ENCODE results near the gene PPP1R14C. TPM values are rescaled to one million over a fixed set of nuclear protein-coding genes. Genes with fewer than 3 reads are reported as not detected.
"Not testable (repeated sequence)": the region's sequence is repeated elsewhere in the genome, so short reads cannot be mapped to it uniquely, and the experiment has no call there.

Gene PPP1R14C
- total RNA-seq, 1 experiment from 2014 or later = 12.1 TPM

- no peaks in the 10 kb centered on the region for H3K9me2 ChIP-seq (ENCODE audit: insufficient read depth)
- no peak for DNase-seq
- no peak overlapping the region for H3K27ac ChIP-seq
- H3K4me1 ChIP-seq (replicated peaks; ENCODE audit: insufficient read depth) = peaks cover 10% of the 10 kb centered on the region
- no peak overlapping the region for H3K4me3 ChIP-seq
- no peak overlapping the region for H2AFZ ChIP-seq
- TF ChIP-seq EZH2 (IDR thresholded peaks at IDR 0.05; ENCODE audit: low read depth) (no peak), CTCF (conservative IDR thresholded peaks at IDR 0.05) (no peak)
- H3K9me3 ChIP-seq (ENCODE audit: insufficient read depth, low read depth) = no peaks in the 10 kb centered on the region
- H3K4me2 ChIP-seq = no peak overlapping the region
- peaks cover 11% of the 10 kb centered on the region for H3K79me2 ChIP-seq (ENCODE audit: low read depth)
- CTCF ChIA-PET = interaction anchor here (0.5 kb wide), 1 partner anchor 1159 kb away, joined by 8 read pairs; no protein-coding TSS in a partner anchor
- H3K27me3 ChIP-seq (ENCODE audit: insufficient read depth, low read depth) = no peaks in the 10 kb centered on the region
- BruUV-seq (replicated peaks) = no TSS peak
- no peaks in the 10 kb centered on the region for H4K20me1 ChIP-seq (ENCODE audit: insufficient read depth)
- intact Hi-C loops (cut with micrococcal nuclease; ENCODE audit: unreplicated experiment) = no loop called here
- H3K36me3 ChIP-seq (ENCODE audit: low read depth) = no peaks in the 10 kb centered on the region
- H3F3A ChIP-seq (ENCODE audit: insufficient read depth, low read depth) = peaks cover 4% of the 10 kb centered on the region; the same call in 1 of the 2 replicates
- POLR2A ChIA-PET (ENCODE audit: unreplicated experiment) = no interaction called here
These were observed 42.2 kb downstream of the PPP1R14C start for GRCh38 chr6:150184850-150185731.

- Histone ChIP-seq H3K36me3 (ENCODE audit: low read depth) (no peaks in the 10 kb centered on the region), H3K4me1 (replicated peaks; ENCODE audit: insufficient read depth) (peaks cover 3% of the 10 kb centered on the region; the same call in 1 of the 2 replicates), H3F3A (ENCODE audit: insufficient read depth, low read depth) (no peaks in the 10 kb centered on the region), H2AFZ (no peak overlapping the region), H3K9me2 (ENCODE audit: insufficient read depth) (no peaks in the 10 kb centered on the region), H3K27ac (no peak overlapping the region), H3K4me3 (no peak overlapping the region), H3K4me2 (no peak overlapping the region), H3K9me3 (ENCODE audit: insufficient read depth, low read depth) (no peaks in the 10 kb centered on the region), H4K20me1 (ENCODE audit: insufficient read depth) (no peaks in the 10 kb centered on the region), H3K79me2 (ENCODE audit: low read depth) (peaks cover 9% of the 10 kb centered on the region), H3K27me3 (ENCODE audit: insufficient read depth, low read depth) (no peaks in the 10 kb centered on the region)
- BruUV-seq (replicated peaks) = no TSS peak
- no peak for DNase-seq
- intact Hi-C loops (cut with micrococcal nuclease; ENCODE audit: unreplicated experiment) = no loop called here
- TF ChIP-seq EZH2 (IDR thresholded peaks at IDR 0.05; ENCODE audit: low read depth) = no peak
- TF ChIP-seq CTCF (conservative IDR thresholded peaks at IDR 0.05) = no peak
- CTCF ChIA-PET = interaction anchor here (0.5 kb wide), 1 partner anchor 1160 kb away, joined by 8 read pairs; no protein-coding TSS in a partner anchor
- POLR2A ChIA-PET (ENCODE audit: unreplicated experiment) = no interaction called here
These were observed 42.9 kb downstream of the PPP1R14C start for GRCh38 chr6:150185732-150186117.

- no peaks in the 10 kb centered on the region for H4K20me1 ChIP-seq (ENCODE audit: insufficient read depth)
- H3K4me2 ChIP-seq = no peak overlapping the region
- intact Hi-C loops (cut with micrococcal nuclease; ENCODE audit: unreplicated experiment) = no loop called here
- H3K27ac ChIP-seq = no peak overlapping the region
- no TSS peak for BruUV-seq (replicated peaks)
- H3K4me1 ChIP-seq (replicated peaks; ENCODE audit: insufficient read depth) = no peaks in the 10 kb centered on the region
- H2AFZ ChIP-seq = no peak overlapping the region
- POLR2A ChIA-PET (ENCODE audit: unreplicated experiment) = no interaction called here
- no peak for DNase-seq
- H3K9me3 ChIP-seq (ENCODE audit: insufficient read depth, low read depth) = no peaks in the 10 kb centered on the region
- no peaks in the 10 kb centered on the region for H3K9me2 ChIP-seq (ENCODE audit: insufficient read depth)
- no peak overlapping the region for H3K4me3 ChIP-seq
- H3K79me2 ChIP-seq (ENCODE audit: low read depth) = peaks cover 3% of the 10 kb centered on the region; the same call in 1 of the 2 replicates
- TF ChIP-seq EZH2 (IDR thresholded peaks at IDR 0.05; ENCODE audit: low read depth) (no peak), CTCF (conservative IDR thresholded peaks at IDR 0.05) (no peak)
- no peaks in the 10 kb centered on the region for H3K27me3 ChIP-seq (ENCODE audit: insufficient read depth, low read depth)
- no peaks in the 10 kb centered on the region for H3F3A ChIP-seq (ENCODE audit: insufficient read depth, low read depth)
- CTCF ChIA-PET = interaction anchor here (0.5 kb wide), 1 partner anchor 1161 kb away, joined by 8 read pairs; no protein-coding TSS in a partner anchor
- H3K36me3 ChIP-seq (ENCODE audit: low read depth) = no peaks in the 10 kb centered on the region
These were observed 43.5 kb downstream of the PPP1R14C start for GRCh38 chr6:150186129-150186898.

GRCh38 chr6:150187433-150187832 is 44.6 kb downstream of the PPP1R14C start:
- H3K27ac ChIP-seq; H4K20me1 ChIP-seq (ENCODE audit: insufficient read depth); POLR2A ChIA-PET (ENCODE audit: unreplicated experiment); H3F3A ChIP-seq (ENCODE audit: insufficient read depth, low read depth); H3K9me3 ChIP-seq (ENCODE audit: insufficient read depth, low read depth); H3K4me2 ChIP-seq; H3K9me2 ChIP-seq (ENCODE audit: insufficient read depth); H3K4me3 ChIP-seq; H3K4me1 ChIP-seq (replicated peaks; ENCODE audit: insufficient read depth); BruUV-seq (replicated peaks); H3K79me2 ChIP-seq (ENCODE audit: low read depth); intact Hi-C loops (cut with micrococcal nuclease; ENCODE audit: unreplicated experiment); H3K36me3 ChIP-seq (ENCODE audit: low read depth); H3K27me3 ChIP-seq (ENCODE audit: insufficient read depth, low read depth); H2AFZ ChIP-seq; CTCF ChIA-PET; DNase-seq: not testable (repeated sequence)

All from PC-9 (cell line).